OCI-LY3 (cell line): ENCODE results near the gene AGAP1.

Source experiments
- H2AFZ ChIP-seq: fragments of 200-600, 300-600 bp; shearing (Covaris generic); 2 replicates; pipeline ENCODE4 v1.6.0; 2014; ENCODE audit warnings: antibody characterized with exemption, low read depth, low read length
- H3K27ac ChIP-seq: fragments of 200-600, 300-600 bp; sonication (generic); 2 replicates; pipeline ENCODE4 v1.5.1; 2014; ENCODE audit warnings: mild to moderate bottlenecking, low read length, moderate library complexity, mixed read lengths
- H3K27me3 ChIP-seq: fragments of 200-600, 300-600 bp; sonication (generic); 2 replicates; pipeline ENCODE4 v1.6.1; 2014; ENCODE audit warnings: low read depth, low read length, mixed read lengths
- H3K36me3 ChIP-seq: fragments of 200-600, 300-600 bp; sonication (generic); replicated peaks from 2 replicates; pipeline ENCODE3; 2014; ENCODE audit warnings: low read depth, low read length, mixed read lengths
- H3K4me1 ChIP-seq: fragments of 300-600, 200-600 bp; sonication (generic); 2 replicates; pipeline ENCODE4 v1.6.1; 2014; ENCODE audit warnings: low read length, mixed read lengths
- H3K4me2 ChIP-seq: fragments of 200-600, 300-600 bp; sonication (generic); 2 replicates; pipeline ENCODE4 v1.6.1; 2014; ENCODE audit warnings: low read length, mixed read lengths
- H3K4me3 ChIP-seq: fragments of 300-600, 200-600 bp; sonication (generic); 2 replicates; pipeline ENCODE4 v1.5.1; 2014; ENCODE audit warnings: antibody characterized with exemption, mild to moderate bottlenecking, low read length, moderate library complexity
- H3K79me2 ChIP-seq: fragments of 300-600, 200-600 bp; shearing (Covaris generic); 2 replicates; pipeline ENCODE4 v1.6.1; 2014; ENCODE audit warnings: mild to moderate bottlenecking, low read length, mixed read lengths
- H3K9ac ChIP-seq: fragments of 300-600, 200-600 bp; shearing (Covaris generic); 2 replicates; pipeline ENCODE4 v1.6.0; 2014; ENCODE audit warnings: mild to moderate bottlenecking, low read length, moderate library complexity
- H3K9me3 ChIP-seq: fragments of 200-600, 300-600 bp; shearing (Covaris generic); 2 replicates; pipeline ENCODE4 v1.6.1; 2014; ENCODE audit warnings: low read length, mixed read lengths; ENCODE audit not compliant: insufficient read depth
- H4K20me1 ChIP-seq: fragments of 200-600, 300-600 bp; sonication (generic); 2 replicates; pipeline ENCODE4 v1.6.1; 2016; ENCODE audit warnings: low read length, mixed read lengths; ENCODE audit not compliant: insufficient read depth
- EZH2phosphoT487 ChIP-seq: fragments of 200-600 bp; shearing (Covaris generic); IDR thresholded peaks from 2 replicates; pipeline ENCODE4 v1.6.1; 2018; ENCODE audit warnings: antibody characterized with exemption, mixed run types, low read depth
- TF ChIP-seq, protein P1 (sequence below): fragments of 200-600, 300-600 bp; sonication (generic); IDR thresholded peaks from 2 replicates; pipeline ENCODE4 v1.5.1; 2014; ENCODE audit warnings: antibody characterized with exemption, low read length, low read depth

Gene AGAP1

DNA sequence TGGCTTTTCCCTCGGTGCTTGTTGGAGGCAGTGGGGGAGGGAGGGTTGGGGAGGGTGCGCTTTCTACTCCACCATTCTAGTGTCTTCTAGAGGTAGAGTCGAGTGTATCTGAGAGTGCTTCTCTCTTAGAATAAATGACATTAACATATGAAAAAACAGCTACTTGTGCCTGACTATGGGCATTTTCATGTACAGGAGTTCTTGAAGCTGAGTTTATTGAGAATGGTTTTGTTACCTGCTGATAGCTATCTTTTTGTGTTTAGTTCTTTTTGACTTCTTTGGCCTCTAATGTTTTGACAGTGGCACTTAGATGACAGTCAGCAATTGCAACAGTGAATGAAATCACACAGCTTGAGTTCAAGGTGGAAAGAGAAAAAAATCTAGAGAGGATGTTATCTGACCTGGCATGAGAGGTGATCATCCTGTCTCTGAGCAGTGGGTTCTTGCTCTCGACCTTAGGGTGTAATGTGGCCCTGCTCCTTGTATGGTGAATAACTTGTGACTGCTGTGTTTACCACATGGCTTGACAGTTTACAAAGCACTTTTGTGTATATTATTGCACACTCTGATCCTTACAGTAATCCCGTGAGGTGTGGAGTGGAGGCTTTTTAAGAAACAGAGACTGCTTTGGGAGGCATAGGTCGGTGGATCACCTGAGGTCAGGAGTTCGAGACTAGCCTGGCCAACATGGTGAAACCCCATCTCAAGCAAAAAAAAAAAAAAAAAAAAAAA lies 86.7 kb downstream of the AGAP1 start:
- Histone ChIP-seq H3K36me3 (no peaks in the 10 kb centered on the region), H3K9me3 (no peaks in the 10 kb centered on the region), H3K79me2 (no peaks in the 10 kb centered on the region), H3K9ac (no peak overlapping the region), H3K4me3 (no peak overlapping the region), H2AFZ (no peak overlapping the region), H4K20me1 (no peaks in the 10 kb centered on the region), H3K27ac (no peak overlapping the region), H3K4me1 (no peaks in the 10 kb centered on the region), H3K27me3 (no peaks in the 10 kb centered on the region), H3K4me2 (no peak overlapping the region)
- TF ChIP-seq EZH2phosphoT487 = no peak
- TF ChIP-seq, protein P1, sequence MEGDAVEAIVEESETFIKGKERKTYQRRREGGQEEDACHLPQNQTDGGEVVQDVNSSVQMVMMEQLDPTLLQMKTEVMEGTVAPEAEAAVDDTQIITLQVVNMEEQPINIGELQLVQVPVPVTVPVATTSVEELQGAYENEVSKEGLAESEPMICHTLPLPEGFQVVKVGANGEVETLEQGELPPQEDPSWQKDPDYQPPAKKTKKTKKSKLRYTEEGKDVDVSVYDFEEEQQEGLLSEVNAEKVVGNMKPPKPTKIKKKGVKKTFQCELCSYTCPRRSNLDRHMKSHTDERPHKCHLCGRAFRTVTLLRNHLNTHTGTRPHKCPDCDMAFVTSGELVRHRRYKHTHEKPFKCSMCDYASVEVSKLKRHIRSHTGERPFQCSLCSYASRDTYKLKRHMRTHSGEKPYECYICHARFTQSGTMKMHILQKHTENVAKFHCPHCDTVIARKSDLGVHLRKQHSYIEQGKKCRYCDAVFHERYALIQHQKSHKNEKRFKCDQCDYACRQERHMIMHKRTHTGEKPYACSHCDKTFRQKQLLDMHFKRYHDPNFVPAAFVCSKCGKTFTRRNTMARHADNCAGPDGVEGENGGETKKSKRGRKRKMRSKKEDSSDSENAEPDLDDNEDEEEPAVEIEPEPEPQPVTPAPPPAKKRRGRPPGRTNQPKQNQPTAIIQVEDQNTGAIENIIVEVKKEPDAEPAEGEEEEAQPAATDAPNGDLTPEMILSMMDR = no peak

DNA sequence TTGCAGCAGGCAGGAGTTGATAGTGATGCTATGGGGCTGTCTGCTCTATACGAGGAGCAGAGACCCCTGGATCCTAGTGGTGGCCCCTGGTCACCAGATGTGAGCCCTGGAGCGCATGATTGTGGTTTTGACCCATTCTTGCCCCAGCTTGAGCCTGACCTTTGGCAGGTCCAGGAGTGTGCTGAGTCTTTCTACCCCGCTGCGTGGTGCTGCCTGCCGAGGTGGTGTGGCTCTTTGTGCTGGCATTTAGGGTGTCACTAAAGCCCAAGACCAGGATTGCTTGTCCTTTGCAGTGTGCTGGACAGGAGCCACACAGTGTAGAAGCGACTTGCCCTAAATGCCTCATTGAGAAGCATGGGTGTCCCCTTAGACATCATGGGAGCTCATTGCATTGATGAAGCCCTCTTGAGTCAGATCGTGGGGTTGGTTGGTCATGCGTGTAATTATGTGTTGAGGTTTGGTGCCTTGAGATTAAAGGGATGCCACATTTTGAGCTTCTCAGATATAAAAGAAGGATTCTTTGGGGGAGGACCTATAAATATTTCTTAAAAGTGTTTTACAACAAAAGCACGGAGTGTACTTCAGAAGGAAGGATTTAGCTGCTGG lies 88.3 kb downstream of the AGAP1 start:
- Histone ChIP-seq H3K36me3 (no peaks in the 10 kb centered on the region), H3K27ac (no peak overlapping the region), H3K79me2 (no peaks in the 10 kb centered on the region), H3K4me2 (no peak overlapping the region), H4K20me1 (no peaks in the 10 kb centered on the region), H3K9me3 (no peaks in the 10 kb centered on the region), H3K4me1 (no peaks in the 10 kb centered on the region), H3K27me3 (no peaks in the 10 kb centered on the region), H2AFZ (no peak overlapping the region), H3K4me3 (no peak overlapping the region), H3K9ac (no peak overlapping the region)
- no peak for TF ChIP-seq EZH2phosphoT487
- TF ChIP-seq, protein P1 = no peak

DNA sequence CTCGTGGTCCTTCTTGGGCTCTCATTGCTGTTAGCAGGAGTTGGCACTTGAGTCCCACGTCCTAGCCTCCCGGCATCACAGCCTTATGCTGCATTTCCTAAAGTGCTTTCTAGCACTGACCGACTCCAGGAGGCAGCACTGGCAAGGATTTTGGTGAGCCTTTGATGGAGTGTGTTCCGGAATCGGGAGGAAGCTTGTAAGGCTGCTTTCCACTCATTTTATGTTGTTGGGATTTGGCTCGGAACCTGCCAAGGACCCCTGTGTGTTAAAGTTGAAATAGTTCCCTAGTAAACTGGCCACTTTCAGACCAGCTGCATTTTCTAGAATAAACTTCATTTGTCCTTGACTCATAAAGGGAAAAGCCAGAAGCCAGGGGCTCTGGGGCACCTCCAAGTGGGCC lies 88.9 kb downstream of the AGAP1 start:
- H3K4me2 ChIP-seq = no peak overlapping the region
- H3K4me3 ChIP-seq = no peak overlapping the region
- H4K20me1 ChIP-seq = no peaks in the 10 kb centered on the region
- H3K27ac ChIP-seq = no peak overlapping the region
- no peaks in the 10 kb centered on the region for H3K4me1 ChIP-seq
- H2AFZ ChIP-seq = no peak overlapping the region
- no peaks in the 10 kb centered on the region for H3K9me3 ChIP-seq
- no peaks in the 10 kb centered on the region for H3K36me3 ChIP-seq
- no peaks in the 10 kb centered on the region for H3K27me3 ChIP-seq
- no peaks in the 10 kb centered on the region for H3K79me2 ChIP-seq
- no peak overlapping the region for H3K9ac ChIP-seq
- TF ChIP-seq EZH2phosphoT487 = no peak
- TF ChIP-seq, protein P1 = no peak

DNA sequence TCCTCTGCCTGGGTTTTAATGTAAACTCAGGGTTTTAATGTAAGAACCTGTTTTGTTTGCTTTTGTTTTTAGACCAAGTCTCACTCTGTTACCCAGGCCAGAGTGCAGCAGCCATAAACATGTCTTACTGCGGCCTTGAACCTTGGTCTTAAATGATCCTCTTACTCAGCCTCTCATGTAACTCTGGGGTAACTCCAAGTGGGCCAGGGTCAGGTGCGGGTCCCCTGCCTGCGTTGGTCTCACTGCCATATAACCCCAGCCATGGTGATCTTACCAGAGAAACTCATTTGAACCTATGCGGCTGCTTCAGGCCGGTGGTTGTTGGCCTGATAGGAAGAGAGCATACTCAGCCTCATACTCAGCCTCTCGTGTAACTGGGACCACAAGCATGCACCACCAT lies 89.3 kb downstream of the AGAP1 start:
- no peak overlapping the region for H3K27ac ChIP-seq
- no peaks in the 10 kb centered on the region for H3K4me1 ChIP-seq
- no peaks in the 10 kb centered on the region for H3K79me2 ChIP-seq
- no peak overlapping the region for H3K9ac ChIP-seq
- no peak for TF ChIP-seq EZH2phosphoT487
- TF ChIP-seq, protein P1 = no peak
- H3K36me3 ChIP-seq = no peaks in the 10 kb centered on the region
- no peaks in the 10 kb centered on the region for H3K9me3 ChIP-seq
- no peaks in the 10 kb centered on the region for H4K20me1 ChIP-seq
- no peaks in the 10 kb centered on the region for H3K27me3 ChIP-seq
- no peak overlapping the region for H3K4me2 ChIP-seq
- H3K4me3 ChIP-seq = no peak overlapping the region
- no peak overlapping the region for H2AFZ ChIP-seq
